ENCODE data around the gene BCL2.
"Not testable (repeated sequence)": the region's sequence is repeated elsewhere in the genome, so short reads cannot be mapped to it uniquely, and the experiment has no call there.

BCL2 gene

DNA sequence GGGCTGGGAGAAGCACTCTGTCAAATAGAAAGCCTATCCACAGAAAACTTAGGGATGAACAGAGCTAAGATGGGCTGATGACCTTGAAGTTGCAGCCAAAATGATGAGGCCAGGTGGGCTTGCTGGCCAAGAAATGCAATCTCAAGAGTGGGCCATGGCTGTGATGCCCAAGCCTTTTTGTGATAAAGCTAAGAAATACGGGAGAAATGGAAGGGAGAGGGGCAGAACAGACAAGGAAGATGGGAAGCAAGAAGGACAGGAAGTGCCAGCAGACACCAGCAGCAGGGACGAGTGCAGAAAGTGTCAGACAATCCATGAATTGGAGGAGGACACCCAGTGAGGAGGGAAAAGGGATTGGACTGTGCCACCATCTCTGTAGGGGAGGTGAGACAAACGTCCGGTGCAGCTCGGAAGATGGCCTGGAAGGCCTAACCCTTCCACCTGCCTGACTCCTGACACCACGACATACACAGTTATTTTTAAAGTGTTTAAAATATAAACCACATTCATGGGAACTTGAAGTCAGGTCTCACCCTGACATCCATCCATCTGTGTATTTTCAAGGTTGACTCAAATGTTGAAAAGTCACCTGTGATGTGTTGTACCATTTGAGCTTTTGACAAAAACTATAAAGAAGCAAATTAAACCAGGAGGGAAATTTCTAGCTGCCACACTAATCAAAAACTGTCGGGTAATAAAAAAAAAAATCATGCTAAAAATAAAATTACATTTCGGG is 105.5 kb downstream of the BCL2 start:
- peaks cover 14% of the 10 kb centered on the region for H3K9me3 Mint-ChIP-seq
- H3K36me3 Mint-ChIP-seq (ENCODE audit: low read depth) = peaks cover 56% of the 10 kb centered on the region
- H3K4me3 Mint-ChIP-seq = peak overlapping the region; percentile 75
- H3K27ac Mint-ChIP-seq = peak overlapping the region; percentile 96
- peaks cover 83% of the 10 kb centered on the region for H3K4me1 Mint-ChIP-seq (ENCODE audit: low read depth)
- no peaks in the 10 kb centered on the region for H3K27me3 Mint-ChIP-seq (ENCODE audit: low read depth)

DNA sequence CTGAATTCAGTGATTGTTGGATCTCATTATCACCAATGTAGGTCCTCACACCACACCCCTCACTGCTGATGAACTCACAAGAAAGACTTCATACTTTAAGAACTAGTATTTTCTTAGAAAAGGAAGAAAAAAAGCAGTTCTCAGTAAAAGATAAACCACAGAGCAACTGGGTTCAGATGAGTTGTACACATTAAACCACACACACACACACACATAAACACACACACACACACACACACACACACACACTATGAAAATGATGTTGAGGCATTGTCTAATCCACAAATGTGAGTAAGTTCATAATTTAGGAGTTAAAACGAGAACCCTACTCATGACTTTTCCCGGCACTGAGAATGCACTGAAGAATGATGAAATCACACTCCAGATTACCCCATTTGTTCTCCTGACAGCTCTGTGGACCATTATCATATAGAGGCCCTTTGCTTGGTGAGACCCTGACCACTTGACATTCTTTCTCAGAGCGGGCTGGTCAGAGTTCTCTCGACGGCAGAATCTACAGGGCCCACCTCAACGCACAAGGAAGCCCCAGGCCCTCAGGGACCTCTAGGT is 106.2 kb downstream of the BCL2 start:
- Mint-ChIP-seq H3K9me3 (peaks cover 7% of the 10 kb centered on the region), H3K36me3 (ENCODE audit: low read depth) (peaks cover 56% of the 10 kb centered on the region), H3K27me3 (ENCODE audit: low read depth) (no peaks in the 10 kb centered on the region), H3K4me1 (ENCODE audit: low read depth) (peaks cover 83% of the 10 kb centered on the region), H3K27ac (peak overlapping the region; percentile 96), H3K4me3 (peak overlapping the region; percentile 75)

DNA sequence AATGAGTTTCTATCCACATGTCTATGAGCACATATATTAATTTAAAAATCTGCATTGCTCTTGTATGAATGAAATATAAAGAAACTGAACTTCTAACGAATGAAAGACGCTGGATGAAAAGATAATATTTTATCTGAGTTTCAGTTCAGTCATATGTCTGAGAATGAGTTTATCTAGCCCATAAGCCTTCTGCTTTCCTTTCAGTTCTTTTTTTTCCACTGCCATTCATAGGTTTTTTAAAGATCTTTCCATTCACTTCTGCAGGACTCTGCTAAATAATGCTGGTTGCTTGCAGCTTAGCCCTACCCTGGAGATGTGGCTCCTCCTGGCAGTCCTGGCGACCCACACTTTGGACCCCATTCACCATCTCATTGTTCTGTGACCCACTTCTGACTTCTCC is 109.0 kb downstream of the BCL2 start:
- peak overlapping the region; percentile 74 for H3K27ac Mint-ChIP-seq
- peaks cover 62% of the 10 kb centered on the region for H3K36me3 Mint-ChIP-seq (ENCODE audit: low read depth)
- no peaks in the 10 kb centered on the region for H3K27me3 Mint-ChIP-seq (ENCODE audit: low read depth)
- H3K9me3 Mint-ChIP-seq = peaks cover 3% of the 10 kb centered on the region
- H3K4me1 Mint-ChIP-seq (ENCODE audit: low read depth) = peaks cover 79% of the 10 kb centered on the region
- H3K4me3 Mint-ChIP-seq = peak overlapping the region; percentile 80

DNA sequence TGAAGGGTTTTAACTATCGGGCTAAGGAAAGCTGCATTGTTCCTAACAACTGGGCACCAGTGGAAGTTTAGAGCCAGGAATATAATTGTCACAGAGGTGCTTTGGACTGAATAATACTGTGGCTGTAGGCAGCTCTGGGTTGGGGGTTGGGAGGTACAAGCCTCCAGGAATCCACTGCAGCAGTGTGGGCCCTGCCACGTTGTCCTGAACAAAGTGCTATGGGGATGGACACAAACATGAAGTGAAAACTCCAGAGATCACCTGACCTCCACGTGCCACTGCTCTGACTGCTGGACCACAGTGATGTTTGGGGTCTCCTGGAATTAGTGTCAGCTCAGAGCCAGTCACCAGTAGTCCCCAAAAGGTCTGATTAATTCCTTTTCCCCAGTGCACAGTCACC is 110.9 kb downstream of the BCL2 start:
- no peaks in the 10 kb centered on the region for H3K9me3 Mint-ChIP-seq
- H3K36me3 Mint-ChIP-seq (ENCODE audit: low read depth) = peaks cover 61% of the 10 kb centered on the region
- peaks cover 86% of the 10 kb centered on the region for H3K4me1 Mint-ChIP-seq (ENCODE audit: low read depth)
- H3K4me3 Mint-ChIP-seq = peak overlapping the region; percentile 92
- H3K27me3 Mint-ChIP-seq (ENCODE audit: low read depth) = no peaks in the 10 kb centered on the region
- peak overlapping the region; percentile 81 for H3K27ac Mint-ChIP-seq

DNA sequence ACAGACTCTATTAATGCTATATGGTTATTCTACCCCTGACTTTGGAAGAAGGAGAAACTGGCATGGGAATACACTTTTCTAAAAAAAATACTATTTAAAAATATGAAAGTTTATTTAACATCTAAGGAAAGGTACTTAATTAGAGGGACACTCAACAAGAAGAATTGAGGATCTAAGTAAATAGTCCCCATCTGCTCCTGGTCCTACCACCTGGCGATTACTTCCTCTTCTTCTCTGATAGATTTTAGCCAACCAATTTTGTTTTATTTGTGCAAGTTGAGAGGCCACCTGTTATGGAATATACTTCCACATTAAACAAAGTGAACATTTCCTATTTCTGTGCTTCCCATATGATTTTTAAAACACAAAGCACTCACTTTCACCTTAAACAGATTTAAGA is 111.7 kb downstream of the BCL2 start:
- peaks cover 55% of the 10 kb centered on the region for H3K36me3 Mint-ChIP-seq (ENCODE audit: low read depth)
- H3K27ac Mint-ChIP-seq = peak overlapping the region; percentile 75
- no peaks in the 10 kb centered on the region for H3K9me3 Mint-ChIP-seq
- H3K4me3 Mint-ChIP-seq = peak overlapping the region; percentile 96
- H3K27me3 Mint-ChIP-seq (ENCODE audit: low read depth) = no peaks in the 10 kb centered on the region
- H3K4me1 Mint-ChIP-seq (ENCODE audit: low read depth) = peaks cover 83% of the 10 kb centered on the region

DNA sequence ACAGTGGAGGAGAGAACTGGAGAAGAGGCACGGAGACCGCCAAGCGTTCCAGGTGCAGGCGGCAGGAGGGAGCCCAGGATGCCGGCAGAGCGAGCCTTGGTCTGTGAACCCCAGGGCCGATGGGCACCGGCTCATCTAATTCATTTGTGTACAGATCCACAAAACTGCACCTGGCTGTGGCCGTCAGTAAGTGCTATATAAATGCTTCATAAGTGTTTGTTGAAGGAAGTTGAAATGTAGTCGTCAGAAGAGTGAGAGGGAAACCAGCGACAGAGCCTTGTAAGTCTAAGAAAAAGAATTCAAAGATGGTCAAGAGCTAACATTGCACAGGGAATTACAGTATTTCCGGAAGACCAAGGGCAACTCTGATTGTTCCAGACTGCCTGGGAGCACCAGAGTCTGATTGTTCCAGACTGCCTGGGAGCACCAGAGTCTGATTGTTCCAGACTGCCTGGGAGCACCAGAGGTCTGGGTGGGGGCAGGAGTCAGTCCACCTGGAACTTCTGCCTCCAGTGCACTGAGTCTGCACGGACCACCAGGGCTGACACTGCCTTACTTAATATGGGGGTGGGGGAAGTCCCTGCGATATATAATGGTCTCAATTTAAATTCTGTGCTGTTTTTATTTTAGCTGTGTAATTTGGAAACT is 112.3 kb downstream of the BCL2 start:
- Mint-ChIP-seq H3K9me3 (no peaks in the 10 kb centered on the region), H3K4me3 (peak overlapping the region; percentile 96), H3K27me3 (ENCODE audit: low read depth) (no peaks in the 10 kb centered on the region), H3K36me3 (ENCODE audit: low read depth) (peaks cover 59% of the 10 kb centered on the region), H3K27ac (peak overlapping the region; percentile 93), H3K4me1 (ENCODE audit: low read depth) (peaks cover 84% of the 10 kb centered on the region)

DNA sequence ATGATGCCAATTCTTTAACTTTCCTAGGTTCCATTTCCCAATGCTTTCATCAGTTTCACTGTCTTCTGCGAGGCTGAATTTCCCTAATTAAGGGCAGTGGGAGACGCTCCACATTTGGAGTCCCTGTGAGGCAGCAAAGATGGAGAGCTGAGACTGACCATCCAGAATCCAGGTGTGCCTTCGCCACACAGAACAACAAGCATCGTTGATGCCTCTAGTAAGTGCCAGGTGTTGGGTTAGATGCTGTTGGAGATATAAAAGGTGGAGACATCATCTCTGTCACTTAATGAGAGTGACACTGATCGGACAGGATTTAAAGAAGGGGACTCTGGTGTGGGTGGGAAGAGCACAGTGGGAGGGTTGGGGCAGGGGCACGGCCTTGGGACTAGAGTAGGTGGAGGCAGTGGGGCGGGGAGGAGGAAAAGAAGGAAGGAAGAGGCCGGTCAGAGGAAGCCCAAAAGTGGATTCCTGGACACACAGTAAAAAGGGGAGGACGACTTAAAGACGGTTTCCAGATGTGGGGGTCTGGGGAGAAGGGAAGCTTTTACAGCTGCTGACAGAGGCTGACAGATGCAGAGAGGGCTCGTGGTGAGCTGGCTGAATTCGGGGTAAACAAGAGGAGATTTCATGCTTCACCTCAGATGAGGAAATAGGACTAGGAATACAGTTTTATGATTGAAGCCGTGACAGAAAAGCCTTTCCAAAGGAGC is 113.0 kb downstream of the BCL2 start:
- Mint-ChIP-seq H3K4me1 (ENCODE audit: low read depth) (peaks cover 81% of the 10 kb centered on the region), H3K27me3 (ENCODE audit: low read depth) (no peaks in the 10 kb centered on the region), H3K27ac (peak overlapping the region; percentile 93), H3K4me3 (peak overlapping the region; percentile 96), H3K36me3 (ENCODE audit: low read depth) (peaks cover 56% of the 10 kb centered on the region), H3K9me3 (no peaks in the 10 kb centered on the region)

DNA sequence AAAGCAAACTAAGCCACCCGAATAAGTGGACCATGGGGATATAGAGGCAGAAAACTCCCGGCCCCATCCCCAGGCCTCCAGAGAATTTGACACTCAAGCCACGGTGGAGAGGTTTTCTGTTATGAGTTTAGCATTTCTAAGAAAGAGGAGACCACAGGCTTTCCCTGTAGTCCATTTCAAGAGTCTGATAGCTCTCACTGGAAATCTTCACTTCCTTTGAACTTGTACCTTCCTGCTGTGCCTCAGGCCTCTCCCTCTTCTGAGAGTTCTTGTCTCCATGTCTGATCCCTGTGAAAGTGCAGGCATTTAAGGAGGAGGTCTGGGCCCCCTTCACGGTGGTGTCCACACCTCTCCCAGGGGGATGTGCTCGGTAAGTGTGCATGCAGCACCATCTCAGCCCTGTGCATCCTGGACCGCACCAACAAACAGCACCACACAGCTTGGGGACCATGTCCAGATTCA is 113.7 kb downstream of the BCL2 start:
- Mint-ChIP-seq H3K27me3 (ENCODE audit: low read depth) (no peaks in the 10 kb centered on the region), H3K4me3 (peak overlapping the region; percentile 96), H3K27ac (peak overlapping the region; percentile 93), H3K9me3 (no peaks in the 10 kb centered on the region), H3K4me1 (ENCODE audit: low read depth) (peaks cover 74% of the 10 kb centered on the region), H3K36me3 (ENCODE audit: low read depth) (peaks cover 52% of the 10 kb centered on the region)

DNA sequence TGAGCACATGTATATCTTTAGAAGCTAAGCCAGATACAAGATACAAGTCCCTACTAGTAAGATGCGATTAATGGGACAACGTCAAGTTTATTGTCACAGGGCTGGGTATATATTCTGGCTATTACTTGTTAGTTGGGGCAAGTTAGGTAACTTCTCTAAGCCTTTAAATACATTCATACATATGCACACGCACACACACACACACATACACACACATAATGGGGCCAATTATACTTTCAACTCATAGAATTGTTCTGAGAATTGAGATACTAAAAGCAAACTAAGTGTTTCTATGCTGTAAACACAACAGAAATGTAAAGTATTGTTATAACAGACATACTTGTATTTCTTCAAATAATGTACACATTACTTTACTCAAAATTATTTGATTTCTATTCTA is 116.1 kb downstream of the BCL2 start:
- H3K27ac Mint-ChIP-seq = no peak overlapping the region
- no peaks in the 10 kb centered on the region for H3K9me3 Mint-ChIP-seq
- peaks cover 32% of the 10 kb centered on the region for H3K36me3 Mint-ChIP-seq (ENCODE audit: low read depth)
- H3K4me3 Mint-ChIP-seq = peak overlapping the region; percentile 22
- no peaks in the 10 kb centered on the region for H3K27me3 Mint-ChIP-seq (ENCODE audit: low read depth)
- peaks cover 54% of the 10 kb centered on the region for H3K4me1 Mint-ChIP-seq (ENCODE audit: low read depth)

DNA sequence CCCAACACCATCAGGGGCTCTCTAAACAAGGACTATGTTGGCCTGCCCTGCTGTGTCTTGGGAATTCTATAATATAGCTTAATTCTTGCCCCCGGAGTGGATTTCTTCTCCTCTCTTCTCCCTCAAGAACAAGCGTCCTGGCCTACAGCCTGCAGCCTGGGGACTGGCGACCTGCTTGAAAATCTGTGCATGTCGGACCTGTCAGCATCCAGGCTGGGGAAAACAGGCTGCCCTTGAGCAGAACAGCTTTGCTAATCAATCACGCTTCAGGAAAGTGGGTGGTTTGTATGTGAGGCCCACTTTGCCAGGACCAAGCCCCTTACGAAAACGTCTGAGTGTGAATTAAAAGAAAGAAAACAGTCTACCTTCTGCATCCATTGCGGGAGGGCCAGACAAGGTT is 116.7 kb downstream of the BCL2 start:
- Mint-ChIP-seq H3K4me1 (ENCODE audit: low read depth) (peaks cover 48% of the 10 kb centered on the region), H3K27me3 (ENCODE audit: low read depth) (no peaks in the 10 kb centered on the region), H3K4me3 (no peak overlapping the region), H3K36me3 (ENCODE audit: low read depth) (peaks cover 27% of the 10 kb centered on the region), H3K9me3 (no peaks in the 10 kb centered on the region), H3K27ac (no peak overlapping the region)

DNA sequence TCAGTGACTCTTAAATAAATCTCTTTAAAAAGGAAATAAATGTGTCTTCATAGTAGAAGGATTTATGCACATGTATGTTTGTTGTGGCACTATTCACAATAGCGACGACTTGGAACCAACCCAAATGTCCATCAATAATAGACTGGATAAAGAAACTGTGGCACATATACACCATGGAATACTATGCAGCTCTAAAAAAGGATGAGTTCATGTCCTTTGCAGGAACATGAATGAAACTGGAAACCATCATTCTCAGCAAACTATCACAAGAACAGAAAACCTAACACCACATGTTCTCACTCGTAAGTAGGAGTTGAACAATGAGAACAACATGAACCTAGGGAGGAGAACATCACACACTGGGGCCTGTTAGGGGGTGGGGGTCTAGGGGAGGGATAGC is 118.1 kb downstream of the BCL2 start:
- Mint-ChIP-seq H3K4me1 (ENCODE audit: low read depth) (peaks cover 42% of the 10 kb centered on the region), H3K36me3 (ENCODE audit: low read depth) (peaks cover 20% of the 10 kb centered on the region)
- not testable (repeated sequence) for H3K27me3 Mint-ChIP-seq (ENCODE audit: low read depth); H3K4me3 Mint-ChIP-seq; H3K9me3 Mint-ChIP-seq; H3K27ac Mint-ChIP-seq

DNA sequence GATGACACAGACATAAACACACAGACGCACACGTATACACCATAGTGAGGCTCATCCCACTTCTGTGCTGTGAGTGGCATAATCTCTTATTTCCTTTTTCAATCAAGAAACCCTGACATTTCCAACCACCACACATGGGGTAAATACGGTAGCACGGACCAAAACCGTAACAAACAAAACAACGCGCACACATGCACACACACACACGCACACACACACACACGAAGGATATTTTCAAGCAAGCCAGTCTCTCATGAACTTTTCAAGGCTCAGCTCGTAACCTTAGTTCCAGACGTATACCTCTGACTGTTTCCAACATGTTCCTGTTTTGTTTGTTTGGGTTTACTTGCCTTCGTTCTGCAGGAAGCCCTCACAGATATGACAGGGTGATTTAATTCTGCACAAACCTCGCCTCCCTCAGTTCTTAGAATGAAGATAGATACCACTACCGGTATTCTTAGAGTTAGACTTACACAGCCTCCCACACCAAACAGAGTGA is 119.8 kb downstream of the BCL2 start:
- Mint-ChIP-seq H3K27ac (no peak overlapping the region), H3K9me3 (no peaks in the 10 kb centered on the region), H3K27me3 (ENCODE audit: low read depth) (no peaks in the 10 kb centered on the region), H3K4me3 (no peak overlapping the region), H3K36me3 (ENCODE audit: low read depth) (peaks cover 8% of the 10 kb centered on the region), H3K4me1 (ENCODE audit: low read depth) (peaks cover 28% of the 10 kb centered on the region)

DNA sequence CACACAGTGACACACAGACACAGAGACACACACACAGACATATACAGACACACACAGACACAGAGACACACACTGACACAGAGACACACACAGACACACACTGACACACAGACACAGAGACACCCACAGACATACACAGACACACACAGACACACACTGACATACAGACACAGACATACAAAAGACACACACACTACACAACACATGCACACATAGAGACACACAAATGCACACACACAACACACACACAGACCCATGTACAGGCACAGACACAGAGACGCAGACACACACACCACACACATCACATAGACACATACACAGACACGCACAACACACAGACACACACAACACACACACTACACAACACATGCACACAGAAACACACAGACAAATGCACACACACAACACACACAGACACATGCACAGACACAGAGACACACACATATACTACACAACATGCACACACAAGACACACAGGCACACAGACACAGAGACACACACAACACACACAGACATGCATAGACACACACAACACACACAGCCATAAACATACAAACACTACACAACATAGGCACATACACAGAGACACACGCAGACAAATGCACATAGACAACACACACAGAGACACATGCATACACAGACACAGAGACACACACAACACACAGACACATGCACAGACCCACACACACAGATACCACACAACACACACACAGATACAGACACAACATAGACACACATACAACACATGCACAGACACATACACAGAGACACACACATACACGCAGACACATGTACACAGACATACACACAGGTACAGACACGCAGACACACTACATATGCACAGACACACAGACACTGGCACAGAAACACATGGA is 120.5 kb downstream of the BCL2 start:
- Mint-ChIP-seq H3K4me1 (ENCODE audit: low read depth) (peaks cover 21% of the 10 kb centered on the region), H3K9me3 (no peaks in the 10 kb centered on the region), H3K36me3 (ENCODE audit: low read depth) (peaks cover 4% of the 10 kb centered on the region), H3K27ac (no peak overlapping the region), H3K4me3 (no peak overlapping the region), H3K27me3 (ENCODE audit: low read depth) (no peaks in the 10 kb centered on the region)
